HEK293 (cell line): ENCODE measurements around the gene NDUFS7.
A peak's percentile ranks its signal among the peaks of the same experiment; 100 is the strongest.

Experiments
- BCL11A ChIP-seq: fragments of 450-650 bp; formaldehyde crosslinking; IDR thresholded peaks from 2 replicates; pipeline ENCODE4 v1.5.1; 2016; ENCODE audit warnings: low read depth, missing biosample characterization, missing genetic modification characterization
- BCL11B ChIP-seq: fragments of 450-650 bp; formaldehyde crosslinking; IDR thresholded peaks from 2 replicates; pipeline ENCODE4 v1.5.1; 2016; ENCODE audit warnings: low read depth, missing biosample characterization, missing genetic modification characterization
- KLF8 ChIP-seq: fragments of 450-650 bp; formaldehyde crosslinking; IDR thresholded peaks from 2 replicates; pipeline ENCODE4 v1.5.1; 2016; ENCODE audit warnings: missing biosample characterization, missing genetic modification characterization
- REST ChIP-seq: fragments of 450-650 bp; formaldehyde crosslinking; IDR thresholded peaks from 2 replicates; pipeline ENCODE4 v1.5.1; 2016; ENCODE audit warnings: missing biosample characterization, missing genetic modification characterization
- SP2 ChIP-seq: fragments of 450-650 bp; formaldehyde crosslinking; IDR thresholded peaks from 2 replicates; pipeline ENCODE4 v1.5.1; 2016; ENCODE audit warnings: missing biosample characterization, missing genetic modification characterization
- YY1 ChIP-seq: fragments of 450-650 bp; formaldehyde crosslinking; IDR thresholded peaks from 2 replicates; pipeline ENCODE4 v1.5.1; 2018; ENCODE audit warnings: missing biosample characterization, missing genetic modification characterization
- ZBTB17 ChIP-seq: fragments of 450-650 bp; formaldehyde crosslinking; IDR thresholded peaks from 2 replicates; pipeline ENCODE4 v1.5.1; 2016; ENCODE audit warnings: missing biosample characterization, missing genetic modification characterization
- ZBTB48 ChIP-seq: fragments of 450-650 bp; formaldehyde crosslinking; IDR thresholded peaks from 2 replicates; pipeline ENCODE4 v1.5.1; 2016; ENCODE audit warnings: missing biosample characterization, missing genetic modification characterization
- ZBTB49 ChIP-seq: fragments of 450-650 bp; formaldehyde crosslinking; IDR thresholded peaks from 2 replicates; pipeline ENCODE4 v1.5.1; 2016; ENCODE audit warnings: missing biosample characterization, missing genetic modification characterization, low read depth
- ZFP69B ChIP-seq: fragments of 450-650 bp; formaldehyde crosslinking; IDR thresholded peaks from 2 replicates; pipeline ENCODE4 v1.5.1; 2016; ENCODE audit warnings: missing biosample characterization, missing genetic modification characterization
- ZNF138 ChIP-seq: fragments of 450-650 bp; formaldehyde crosslinking; IDR thresholded peaks from 2 replicates; pipeline ENCODE4 v1.5.1; 2016; ENCODE audit warnings: missing biosample characterization, missing genetic modification characterization, borderline replicate concordance
- ZNF157 ChIP-seq: fragments of 450-650 bp; formaldehyde crosslinking; IDR thresholded peaks from 2 replicates; pipeline ENCODE4 v1.5.1; 2016; ENCODE audit warnings: missing biosample characterization, missing genetic modification characterization
- ZNF202 ChIP-seq: fragments of 450-650 bp; formaldehyde crosslinking; IDR thresholded peaks from 2 replicates; pipeline ENCODE4 v1.5.1; 2016; ENCODE audit warnings: missing biosample characterization, missing genetic modification characterization, borderline replicate concordance
- ZNF223 ChIP-seq: fragments of 450-650 bp; formaldehyde crosslinking; IDR thresholded peaks from 2 replicates; pipeline ENCODE4 v1.5.1; 2016; ENCODE audit warnings: missing biosample characterization, missing genetic modification characterization
- ZNF280C ChIP-seq: fragments of 450-650 bp; formaldehyde crosslinking; IDR thresholded peaks from 2 replicates; pipeline ENCODE4 v1.5.1; 2016; ENCODE audit warnings: missing biosample characterization, missing genetic modification characterization
- ZNF37A ChIP-seq: fragments of 450-650 bp; IDR thresholded peaks from 2 replicates; pipeline ENCODE4 v1.5.1; 2018; ENCODE audit warnings: missing biosample characterization, missing genetic modification characterization
- ZNF501 ChIP-seq: fragments of 450-650 bp; formaldehyde crosslinking; IDR thresholded peaks from 2 replicates; pipeline ENCODE4 v1.5.1; 2016; ENCODE audit warnings: missing biosample characterization, missing genetic modification characterization
- ZNF510 ChIP-seq: fragments of 450-650 bp; formaldehyde crosslinking; IDR thresholded peaks from 2 replicates; pipeline ENCODE4 v1.5.1; 2018; ENCODE audit warnings: mild to moderate bottlenecking, missing genetic modification characterization, missing biosample characterization; ENCODE audit not compliant: insufficient replicate concordance
- ZNF518A ChIP-seq: fragments of 450-650 bp; formaldehyde crosslinking; conservative IDR thresholded peaks from 2 replicates; pipeline ENCODE4 v1.5.1; 2016; ENCODE audit warnings: low read depth, missing biosample characterization, missing genetic modification characterization
- ZNF558 ChIP-seq: fragments of 450-650 bp; formaldehyde crosslinking; IDR thresholded peaks from 2 replicates; pipeline ENCODE4 v1.5.1; 2016; ENCODE audit warnings: missing biosample characterization, missing genetic modification characterization
- ZNF571 ChIP-seq: fragments of 450-650 bp; formaldehyde crosslinking; IDR thresholded peaks from 2 replicates; pipeline ENCODE4 v1.5.0; 2017; ENCODE audit warnings: missing biosample characterization, missing genetic modification characterization
- ZNF585B ChIP-seq: fragments of 450-650 bp; formaldehyde crosslinking; IDR thresholded peaks from 2 replicates; pipeline ENCODE4 v1.5.1; 2016; ENCODE audit warnings: missing biosample characterization, missing genetic modification characterization
- ZNF600 ChIP-seq: fragments of 450-650 bp; formaldehyde crosslinking; IDR thresholded peaks from 2 replicates; pipeline ENCODE4 v1.5.1; 2016; ENCODE audit warnings: missing biosample characterization, missing genetic modification characterization
- ZNF621 ChIP-seq: fragments of 450-650 bp; formaldehyde crosslinking; IDR thresholded peaks from 2 replicates; pipeline ENCODE4 v1.5.1; 2017; ENCODE audit warnings: missing biosample characterization, missing genetic modification characterization
- ZNF629 ChIP-seq: fragments of 450-650 bp; formaldehyde crosslinking; IDR thresholded peaks from 2 replicates; pipeline ENCODE4 v1.5.1; 2017; ENCODE audit warnings: missing biosample characterization, missing genetic modification characterization
- ZNF658 ChIP-seq: fragments of 450-650 bp; formaldehyde crosslinking; IDR thresholded peaks from 2 replicates; pipeline ENCODE4; 2016; ENCODE audit warnings: missing biosample characterization, missing genetic modification characterization
- ZNF792 ChIP-seq: fragments of 450-650 bp; formaldehyde crosslinking; IDR thresholded peaks from 2 replicates; pipeline ENCODE4 v1.5.1; 2016; ENCODE audit warnings: missing biosample characterization, missing genetic modification characterization
- ZNF843 ChIP-seq: fragments of 450-650 bp; formaldehyde crosslinking; IDR thresholded peaks from 2 replicates; pipeline ENCODE4 v1.5.1; 2016; ENCODE audit warnings: missing biosample characterization, missing genetic modification characterization

Gene NDUFS7

GRCh38 chr19:1441677-1442438 lies 58.2 kb downstream of the NDUFS7 start (continued):
- no peak for TF ChIP-seq ZNF518A (tag by site-specific recombination)
- TF ChIP-seq ZBTB17 (tag by site-specific recombination): no peak
- TF ChIP-seq ZNF157: no peak
- peak; percentile 19; the same call in 1 of the 2 replicates for TF ChIP-seq BCL11B
- TF ChIP-seq ZNF600 (tag by site-specific recombination): peak; percentile 88
- no peak for TF ChIP-seq ZNF510 (tag by site-specific recombination)
- TF ChIP-seq ZNF558 (tag by site-specific recombination): no peak
- no peak for TF ChIP-seq KLF8 (tag by site-specific recombination)
- no peak for TF ChIP-seq YY1 (tag by site-specific recombination)
- no peak for TF ChIP-seq REST (tag by site-specific recombination)
- TF ChIP-seq ZNF792 (tag by site-specific recombination): no peak
- peak; percentile 70 for TF ChIP-seq BCL11A (tag by site-specific recombination)
- no peak for TF ChIP-seq ZNF223 (tag by site-specific recombination)
- 0 out of 2 replicates have a peak, but pooled peaks have one; percentile 28 for TF ChIP-seq ZFP69B
- no peak; the same call in 1 of the 2 replicates for TF ChIP-seq ZNF629 (tag by site-specific recombination)
- TF ChIP-seq ZNF280C (tag by site-specific recombination): no peak
- TF ChIP-seq ZBTB48 (tag by site-specific recombination): no peak
- no peak for TF ChIP-seq ZNF585B (tag by site-specific recombination)
- no peak for TF ChIP-seq ZNF571 (tag by site-specific recombination)
- no peak for TF ChIP-seq ZNF37A (tag by site-specific recombination)
- no peak for TF ChIP-seq ZBTB49 (tag by site-specific recombination)
- no peak for TF ChIP-seq ZNF202 (tag by site-specific recombination)
- TF ChIP-seq ZNF501 (tag by site-specific recombination): no peak
- TF ChIP-seq ZNF138: no peak
- no peak for TF ChIP-seq ZNF621
- TF ChIP-seq ZNF843 (tag by site-specific recombination): no peak
- no peak for TF ChIP-seq ZNF658 (tag by site-specific recombination)
- 0 out of 2 replicates have a peak, but pooled peaks have one; percentile 6 for TF ChIP-seq SP2
